Heart right ventricle (tissue), 16 donors: ENCODE measurements around the gene MAZ. TPM values are rescaled to one million over a fixed set of nuclear protein-coding genes. Genes with fewer than 3 reads are reported as not detected.
A peak's percentile ranks its signal among the peaks of the same experiment; 100 is the strongest.

Source experiments
- ATAC-seq, 8 donors: fragments of 200-7000 bp; cut with Tn5 transposase; one replicate each; pipeline ENCODE4 v1.9.1; 2020; ENCODE audit warnings: mild to moderate bottlenecking in 8 of 8, moderate library complexity in 8 of 8, moderate number of reproducible peaks in 1 of 8
- DNase-seq, 2 donors: peaks; one replicate each; pipeline ENCODE4 v3.0.0-alpha.2; 2020
- H3K27ac ChIP-seq, 10 donors: fragments of 200-600 bp; sonication (generic) in 2 of 10; one replicate each; pipeline versions ENCODE4 v1.5.0 to v1.8.0; 2020 to 2022; ENCODE audit warnings: mild to moderate bottlenecking in 3 of 10
- H3K27me3 ChIP-seq, 7 donors: fragments of 200-600 bp; one replicate each; pipeline ENCODE4 v1.8.0; 2021 to 2022; ENCODE audit warnings: mild to moderate bottlenecking in 2 of 7
- H3K36me3 ChIP-seq, 9 donors: fragments of 200-600 bp; sonication (generic) in 1 of 9; one replicate each; pipeline versions ENCODE4 v1.5.0 to v1.8.0; 2020 to 2022; ENCODE audit warnings: mild to moderate bottlenecking in 2 of 9
- H3K4me1 ChIP-seq, 9 donors: fragments of 200-600 bp; sonication (generic) in 1 of 9; one replicate each; pipeline versions ENCODE4 v1.5.0 to v1.8.0; 2020 to 2022; ENCODE audit warnings: mild to moderate bottlenecking in 4 of 9
- H3K4me3 ChIP-seq, 10 donors: fragments of 200-600 bp; sonication (generic) in 2 of 10; one replicate each; pipeline versions ENCODE4 v1.5.0 to v1.8.0; 2020 to 2022; ENCODE audit warnings: mild to moderate bottlenecking in 7 of 10, moderate library complexity in 2 of 10
- H3K9me3 ChIP-seq, 11 donors: fragments of 200-600 bp in 10 of 11; sonication (generic) in 2 of 11; one replicate each; pipeline versions ENCODE4 v1.5.0 to v1.8.0; 2013 to 2022; ENCODE audit warnings: mild to moderate bottlenecking in 2 of 11, control low read depth in 1 of 11, moderate library complexity in 1 of 11
- whole genome bisulfite sequencing, 2 donors: extraction: QIAGEN DNeasy Blood & Tissue Kit; methylation state at CpG; one replicate each; pipeline ENCODE4 v1.1.7; 2013; ENCODE audit warnings: inconsistent platforms in 1 of 2; 5-methylcytosine and 5-hydroxymethylcytosine counted together
- intact Hi-C, 10 donors: fragments of 100-400 bp; cut with DNase I; formaldehyde crosslinking; loops; one replicate each; pipeline versions ENCODE4 v1.11.1 to v1.14.2; 2022
- polyA plus RNA-seq, 2 donors: library from polyadenylated mRNA; stranded (reverse); fragments of 200-250 nt; gene quantifications; one replicate each; pipeline ENCODE4 v1.2.3, GENCODE V29; 2013
- total RNA-seq, 10 donors: library from RNA; stranded (reverse); fragmentation: NEBNext Ultra II Directional in 3 of 10; extraction: Animal tissue kit (Norgen Biotek cat#: 25700) in 3 of 10; gene quantifications; one replicate each; pipeline versions ENCODE4 v1.2.1 to v1.2.4, GENCODE V29; 2021 to 2023
- TF ChIP-seq, protein P1 (sequence below), 9 donors: fragments of 200-600 bp; sonication (generic) in 2 of 9; IDR thresholded peaks; one replicate each; pipeline versions ENCODE4 v1.5.0 to v1.8.0; 2021 to 2022; ENCODE audit warnings: antibody characterized with exemption in 9 of 9, mild to moderate bottlenecking in 5 of 9, moderate library complexity in 1 of 9
- donor health status: Arrhythmogenic right ventricular cardiomyopathy.
- donor health status: ischemic (EF 13 %, LVEDD 7.1; RV severe dilation, severe dysfunction).
- donor health status: healthy with polysubstance abuse.
- donor health status: DM: no; HTN: yes; CAD: no.
- donor health status: DM: no; HTN: no; CAD: no.
- donor health status: ischemic (EF 25% LVEDD 6.9; RV normal size, moderate dysfunction).
- donor health status: ischemic (EF 25% LVEDD 5.7; RV mildly dilated, moderate dysfunction).
- donor health status: healthy.
- donor health status: DM: yes; HTN: yes; CAD: no.
- donor health status: Ischemic cardiomyopathy.
- donor health status: ischemic (EF 35%, LVEDD 5.7; RV mildly dilated, moderate dysfunction).
- donor health status: nonischemic (EF 11% LVEDD 7.7; RV severe dilation, severe dysfunction).
- donor health status: DM: yes; HTN: yes; CAD: no.
- donor health status: PGD.
- donor health status: ischemic (EF 29% LVEDD 5.4; RV normal size, mild dysfunction).
- donor health status: nonischemic (EF 23%, LVEDD 6.1; RV moderate dilation, normal function).

MAZ gene
- total and polyA plus RNA-seq, 12 donors, result 44.2 to 115 (median 66.3) TPM

DNA sequence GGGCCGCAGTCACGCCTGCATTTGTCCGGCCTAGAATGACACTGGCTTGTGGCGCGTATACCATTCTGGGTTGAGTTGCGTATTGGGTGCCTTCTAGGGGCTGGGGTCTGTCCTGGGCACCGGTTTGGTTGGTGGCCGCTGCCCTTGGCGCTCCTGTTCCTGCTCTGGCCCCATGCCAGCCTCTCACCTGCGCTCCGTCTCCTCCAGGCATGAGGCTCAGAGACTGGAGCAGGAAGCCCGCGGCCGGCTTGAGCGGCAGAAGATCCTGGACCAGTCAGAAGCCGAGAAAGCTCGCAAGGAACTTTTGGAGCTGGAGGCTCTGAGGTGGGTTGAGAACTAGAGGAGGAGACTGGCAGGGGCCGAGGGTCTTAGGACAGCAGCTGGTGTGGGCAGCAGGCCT lies 39.3 kb downstream of the MAZ start:
- WGBS, 2 donors, result 94 to 95% methylated on average over 18 of the region's 18 CpGs
- intact Hi-C loops, result loop anchor here in 6 of 10 donors (5.0 to 10.0 kb wide), 4 partner anchors 33 to 151 kb away; partner anchors contain the start of gene PRRT2 (in 1 of the 6)
- Histone ChIP-seq H3K36me3 (peaks cover 0 to 81% (median 34%) of the 10 kb centered on the region in 9 donors), H3K27ac (peak overlapping the region in 1 of 10 donors; percentile 32), H3K9me3 (no peaks in the 10 kb centered on the region), H3K4me1 (peaks cover 0 to 7% (median 0%) of the 10 kb centered on the region in 9 donors), H3K27me3 (no peaks in the 10 kb centered on the region), H3K4me3 (no peak overlapping the region)
- ATAC-seq, result no peak
- TF ChIP-seq, protein P1, sequence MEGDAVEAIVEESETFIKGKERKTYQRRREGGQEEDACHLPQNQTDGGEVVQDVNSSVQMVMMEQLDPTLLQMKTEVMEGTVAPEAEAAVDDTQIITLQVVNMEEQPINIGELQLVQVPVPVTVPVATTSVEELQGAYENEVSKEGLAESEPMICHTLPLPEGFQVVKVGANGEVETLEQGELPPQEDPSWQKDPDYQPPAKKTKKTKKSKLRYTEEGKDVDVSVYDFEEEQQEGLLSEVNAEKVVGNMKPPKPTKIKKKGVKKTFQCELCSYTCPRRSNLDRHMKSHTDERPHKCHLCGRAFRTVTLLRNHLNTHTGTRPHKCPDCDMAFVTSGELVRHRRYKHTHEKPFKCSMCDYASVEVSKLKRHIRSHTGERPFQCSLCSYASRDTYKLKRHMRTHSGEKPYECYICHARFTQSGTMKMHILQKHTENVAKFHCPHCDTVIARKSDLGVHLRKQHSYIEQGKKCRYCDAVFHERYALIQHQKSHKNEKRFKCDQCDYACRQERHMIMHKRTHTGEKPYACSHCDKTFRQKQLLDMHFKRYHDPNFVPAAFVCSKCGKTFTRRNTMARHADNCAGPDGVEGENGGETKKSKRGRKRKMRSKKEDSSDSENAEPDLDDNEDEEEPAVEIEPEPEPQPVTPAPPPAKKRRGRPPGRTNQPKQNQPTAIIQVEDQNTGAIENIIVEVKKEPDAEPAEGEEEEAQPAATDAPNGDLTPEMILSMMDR (IDR thresholded peaks at IDR 0.05), result no peak
- DNase-seq, result no peak

DNA sequence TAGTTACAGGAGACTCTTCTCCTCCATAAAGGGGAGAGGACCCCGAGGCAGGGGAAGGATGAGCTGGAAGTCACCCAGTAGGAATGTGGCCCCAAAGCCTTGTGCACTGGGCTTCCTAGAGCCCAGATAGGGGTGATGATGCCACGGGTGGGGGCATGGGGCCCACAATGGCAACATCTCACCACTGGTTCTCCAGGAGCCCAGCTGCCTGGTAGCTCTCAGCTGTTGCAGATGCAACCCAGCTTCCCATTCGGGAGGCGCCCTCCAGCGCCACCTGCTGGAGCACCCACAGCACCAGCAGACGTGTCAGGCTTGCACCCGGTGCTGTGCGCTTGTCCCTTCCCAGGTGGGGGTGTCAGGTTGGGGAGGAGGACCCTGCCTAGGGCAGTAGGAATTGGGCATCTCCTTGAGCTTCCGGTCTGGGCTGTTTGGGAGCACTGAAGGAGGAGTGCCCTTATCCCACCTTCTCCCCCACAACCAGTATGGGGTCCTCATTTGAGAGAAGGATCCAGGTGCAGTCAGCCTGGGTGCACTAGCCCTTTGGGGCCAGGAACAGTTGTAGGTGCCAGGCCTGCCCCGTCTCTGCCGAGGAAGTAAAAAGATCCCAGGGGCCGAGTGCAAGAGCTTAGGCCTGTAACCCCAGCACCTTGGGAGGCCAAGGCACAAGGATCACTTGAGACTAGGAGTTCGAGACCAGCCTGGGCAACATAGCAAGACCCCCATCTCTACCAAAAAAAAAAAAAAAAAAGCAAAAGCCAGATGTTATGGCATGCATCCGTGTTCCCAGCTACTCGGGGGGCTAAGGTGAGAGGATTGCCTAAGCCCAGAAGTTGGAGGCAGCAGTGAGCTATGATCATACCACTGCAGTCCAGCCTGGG lies 42.3 kb downstream of the MAZ start:
- Histone ChIP-seq H3K27me3 (no peaks in the 10 kb centered on the region), H3K4me3 (no peak overlapping the region), H3K9me3 (no peaks in the 10 kb centered on the region), H3K4me1 (peaks cover 0 to 20% (median 0%) of the 10 kb centered on the region in 9 donors), H3K36me3 (peaks cover 0 to 54% (median 30%) of the 10 kb centered on the region in 9 donors), H3K27ac (peak overlapping the region in 1 of 10 donors; percentile 16)
- intact Hi-C loops, result loop anchor here in 7 of 10 donors (1.0 to 10.0 kb wide), 5 partner anchors 36 to 154 kb away; partner anchors contain the start of gene PRRT2 (in 1 of the 7)
- peak; percentile 70 to 82 (median 76) for ATAC-seq
- DNase-seq, result peak; percentile 68 to 86
- 47 to 49% methylated on average over 15 of the region's 15 CpGs for WGBS, 2 donors
- TF ChIP-seq, protein P1 (IDR thresholded peaks at IDR 0.05), result peak; percentile 86 to 96 (median 91)

DNA sequence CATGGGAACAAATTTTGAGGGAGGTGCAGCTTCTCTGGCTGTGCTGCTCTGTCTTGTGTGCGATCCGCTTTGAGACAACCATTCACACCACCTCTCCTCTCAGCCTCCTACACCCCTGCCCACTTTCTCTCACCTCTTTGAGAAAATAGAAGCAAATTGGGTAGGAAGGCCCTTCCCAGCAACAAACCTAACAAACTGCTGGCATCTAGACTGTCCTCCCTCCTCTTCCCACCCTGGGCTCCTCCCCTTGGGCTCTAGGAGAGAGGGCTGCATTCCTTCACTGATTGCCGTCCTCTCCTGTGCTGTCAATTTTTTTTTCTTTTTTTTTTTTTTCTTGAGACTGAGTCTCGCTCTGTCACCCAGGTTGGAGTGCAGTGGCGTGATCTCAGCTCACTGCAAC lies 43.2 kb downstream of the MAZ start:
- ATAC-seq (peak in 1 of 8 donors; percentile 20), DNase-seq (no peak)
- Histone ChIP-seq H3K9me3 (no peaks in the 10 kb centered on the region), H3K4me1 (peaks cover 0 to 20% (median 0%) of the 10 kb centered on the region in 9 donors), H3K27me3 (no peaks in the 10 kb centered on the region), H3K4me3 (no peak overlapping the region), H3K27ac (no peak overlapping the region), H3K36me3 (peaks cover 0 to 45% (median 30%) of the 10 kb centered on the region in 9 donors)
- WGBS, 2 donors, result 61 to 69% methylated on average over 5 of the region's 5 CpGs
- TF ChIP-seq, protein P1 (IDR thresholded peaks at IDR 0.05), result no peak
- intact Hi-C loops, result loop anchor here in 6 of 10 donors (5.0 to 10.0 kb wide), 4 partner anchors 37 to 155 kb away; partner anchors contain the start of gene PRRT2 (in 1 of the 6)

DNA sequence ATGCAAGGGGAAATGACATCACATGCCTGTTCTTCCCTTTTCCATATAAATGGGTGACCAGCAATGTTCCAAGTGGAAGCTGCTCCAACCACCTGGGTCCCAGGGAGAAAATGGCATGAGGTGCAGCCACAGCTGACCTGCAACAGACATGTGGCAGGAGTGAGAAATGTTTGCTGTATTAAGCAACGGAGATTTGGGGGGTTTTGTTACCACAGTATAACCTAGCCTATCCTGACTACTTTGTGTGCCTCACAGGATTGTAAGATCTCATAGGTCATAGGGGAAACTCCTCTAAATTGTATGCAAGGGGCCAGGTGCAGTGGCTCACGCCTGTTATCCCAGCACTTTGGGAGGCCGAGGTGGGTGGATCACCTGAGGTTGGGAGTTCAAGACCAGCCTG lies 44.7 kb downstream of the MAZ start:
- Histone ChIP-seq H3K4me1 (peaks cover 0 to 20% (median 0%) of the 10 kb centered on the region in 9 donors), H3K27me3 (no peaks in the 10 kb centered on the region), H3K36me3 (peaks cover 0 to 30% (median 16%) of the 10 kb centered on the region in 9 donors), H3K9me3 (no peaks in the 10 kb centered on the region), H3K4me3 (no peak overlapping the region), H3K27ac (no peak overlapping the region)
- ATAC-seq (no peak), DNase-seq (no peak)
- TF ChIP-seq, protein P1 (IDR thresholded peaks at IDR 0.05), result no peak
- intact Hi-C loops, result loop anchor here in 1 of 10 donors (5.0 kb wide), 1 partner anchor 149 kb away; no protein-coding TSS in a partner anchor
- 91 to 99% methylated on average over 3 of the region's 3 CpGs for WGBS, 2 donors
